GM21381 (cell line): ENCODE results near the gene MSX1.
A peak's percentile ranks its signal among the peaks of the same experiment; 100 is the strongest.
"Not testable (repeated sequence)": the region's sequence is repeated elsewhere in the genome, so short reads cannot be mapped to it uniquely, and the experiment has no call there.

Experiments
- ATAC-seq: cut with Tn5 transposase; IDR thresholded peaks from one replicate; pipeline ENCODE4 v1.9.1; 2021; ENCODE audit warnings: mild to moderate bottlenecking, moderate library complexity; ENCODE audit not compliant: unreplicated experiment

MSX1 gene

DNA sequence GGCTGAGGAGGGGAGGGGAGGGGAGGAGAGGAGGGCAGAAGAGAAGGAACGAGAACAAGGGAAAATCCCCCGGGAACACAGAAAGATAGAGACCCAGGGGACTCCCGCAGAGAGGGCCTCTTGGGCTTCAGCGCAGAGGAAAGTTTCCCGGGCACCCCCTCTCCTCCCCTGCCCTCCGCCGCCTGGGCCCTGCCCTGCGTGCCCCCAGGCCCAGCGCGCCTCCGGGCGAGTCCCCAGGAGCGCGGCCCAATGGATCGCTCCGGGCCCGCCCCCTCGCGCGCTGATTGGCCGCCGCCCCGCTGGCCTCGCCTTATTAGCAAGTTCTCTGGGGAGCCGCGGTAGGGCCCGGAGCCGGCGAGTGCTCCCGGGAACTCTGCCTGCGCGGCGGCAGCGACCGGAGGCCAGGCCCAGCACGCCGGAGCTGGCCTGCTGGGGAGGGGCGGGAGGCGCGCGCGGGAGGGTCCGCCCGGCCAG lies at the start of gene MSX1:
Gene MSX1 (plus strand): TSS at position 341 of the 474 bp plus-strand sequence. CDS start 235 bp downstream, outside the sequence.
- peak; percentile 86 for ATAC-seq

DNA sequence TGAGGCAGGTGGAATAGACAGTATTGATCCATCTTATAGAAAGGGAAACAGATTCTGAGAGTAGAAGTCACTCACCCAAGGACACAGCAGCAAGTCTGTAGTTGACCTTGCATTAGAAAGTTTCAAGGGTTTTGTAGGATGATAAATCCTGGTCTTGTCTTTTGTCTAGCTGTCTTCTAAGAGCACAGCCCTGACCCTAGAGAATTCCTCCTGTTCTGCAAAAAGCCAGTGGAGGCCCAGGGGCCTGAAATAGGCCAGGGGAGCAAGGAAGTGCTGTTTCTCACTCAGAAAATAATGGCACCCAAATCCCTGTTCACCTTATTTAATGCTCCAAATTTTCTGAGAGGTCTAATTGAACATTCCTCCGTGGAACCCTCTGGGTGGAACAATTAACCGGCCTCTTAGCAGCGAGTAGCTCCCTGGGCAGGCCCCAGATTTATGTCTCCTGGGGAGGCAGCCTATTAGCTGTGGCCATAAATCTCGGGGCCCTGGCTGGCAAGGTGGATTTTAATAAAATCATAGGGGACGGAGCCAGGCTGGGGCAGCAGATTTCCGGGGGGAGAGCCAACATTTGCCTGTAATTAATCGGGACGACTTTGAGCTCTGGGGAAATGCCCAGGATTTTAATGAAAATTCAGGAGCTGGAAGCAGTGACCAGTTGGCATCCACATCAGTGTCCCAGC lies 49.2 kb upstream of the MSX1 start:
- ATAC-seq = no peak

DNA sequence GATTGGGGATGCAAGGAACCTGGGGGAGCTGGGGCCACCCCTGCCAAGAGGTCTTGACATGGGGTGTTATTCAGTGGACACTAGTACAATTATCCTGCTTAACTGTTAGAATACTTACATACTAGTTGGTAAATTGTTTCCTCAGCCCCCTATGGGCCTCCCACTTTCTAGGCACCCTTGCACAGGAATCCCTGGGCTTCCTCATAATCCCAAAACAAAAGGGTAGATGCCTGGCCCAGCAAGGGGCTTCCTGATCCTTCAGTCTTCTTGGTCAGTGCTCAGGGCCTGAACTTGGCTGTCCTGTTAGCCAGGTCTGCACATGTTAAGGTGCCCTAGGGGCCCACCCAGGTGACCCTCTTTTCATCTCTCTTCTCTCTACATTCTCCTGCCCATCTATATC lies 48.7 kb upstream of the MSX1 start:
- ATAC-seq = no peak

DNA sequence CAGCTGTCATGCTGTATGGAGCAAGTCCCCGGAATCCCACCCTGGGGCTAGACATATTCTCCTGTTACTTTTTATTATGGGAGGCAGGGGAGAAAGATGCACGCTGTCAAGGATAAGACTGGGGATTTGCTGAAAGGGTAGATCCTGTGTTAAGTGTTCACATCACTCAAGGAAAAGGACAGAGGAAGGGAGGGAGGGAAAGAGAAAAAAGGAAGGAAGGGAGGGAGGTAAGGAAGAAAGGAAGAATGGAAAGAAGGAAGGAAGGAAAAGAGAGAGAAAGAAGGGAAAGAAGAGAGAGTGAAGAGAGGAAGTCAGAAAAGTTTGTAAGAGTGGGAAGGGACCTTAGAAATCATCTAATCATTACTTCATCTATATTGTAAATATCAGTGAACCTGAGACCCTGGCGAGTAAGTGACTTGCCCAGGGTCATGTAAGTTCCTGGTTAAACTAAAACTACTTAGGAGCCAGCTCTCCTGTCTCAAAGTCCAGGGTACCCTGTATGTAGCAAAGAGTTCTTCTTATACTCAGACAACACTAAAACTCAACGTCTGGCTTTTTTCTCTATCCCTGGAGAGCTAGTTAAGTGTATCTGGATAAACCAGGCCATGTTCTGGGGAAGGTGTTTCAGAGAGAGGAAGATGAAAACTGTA lies 47.2 kb upstream of the MSX1 start:
- ATAC-seq = no peak

DNA sequence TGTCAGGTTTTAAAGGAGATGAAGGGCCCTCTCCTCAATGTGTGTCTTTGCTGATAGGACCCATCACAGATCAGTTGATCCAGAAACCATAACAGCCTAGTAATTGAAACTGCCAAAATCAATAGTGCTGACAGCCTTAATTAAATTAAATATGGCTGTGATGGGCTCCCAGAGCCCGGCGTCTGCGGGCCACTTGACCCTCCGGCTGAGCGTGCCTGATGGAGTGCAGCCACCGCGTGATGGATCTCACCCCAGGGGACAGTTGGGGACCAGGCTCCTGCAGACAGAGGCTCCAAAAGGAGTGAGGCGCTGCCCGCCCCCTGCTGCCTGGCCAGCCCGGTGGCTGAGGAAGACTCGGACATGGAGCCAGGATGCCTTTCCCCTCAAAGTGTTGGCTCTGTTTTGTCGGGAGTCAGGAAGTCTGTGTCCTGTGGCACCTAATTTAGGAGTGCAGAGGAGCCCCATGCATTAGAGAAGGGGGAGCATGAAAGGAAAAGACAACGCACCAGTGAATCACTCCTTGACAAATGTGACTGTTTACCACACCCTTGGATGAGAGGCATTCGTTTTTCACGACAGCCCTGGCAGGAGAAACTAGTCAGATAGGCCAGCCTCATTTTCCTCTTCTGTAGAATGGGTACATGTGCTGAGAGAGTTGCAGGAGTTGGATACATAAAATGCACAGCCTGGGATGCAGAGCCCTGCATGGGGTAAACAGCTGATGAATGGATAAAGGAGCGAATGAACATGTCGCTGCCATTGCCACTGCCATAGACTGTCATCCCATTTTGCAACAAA lies 40.9 kb upstream of the MSX1 start:
- no peak for ATAC-seq

DNA sequence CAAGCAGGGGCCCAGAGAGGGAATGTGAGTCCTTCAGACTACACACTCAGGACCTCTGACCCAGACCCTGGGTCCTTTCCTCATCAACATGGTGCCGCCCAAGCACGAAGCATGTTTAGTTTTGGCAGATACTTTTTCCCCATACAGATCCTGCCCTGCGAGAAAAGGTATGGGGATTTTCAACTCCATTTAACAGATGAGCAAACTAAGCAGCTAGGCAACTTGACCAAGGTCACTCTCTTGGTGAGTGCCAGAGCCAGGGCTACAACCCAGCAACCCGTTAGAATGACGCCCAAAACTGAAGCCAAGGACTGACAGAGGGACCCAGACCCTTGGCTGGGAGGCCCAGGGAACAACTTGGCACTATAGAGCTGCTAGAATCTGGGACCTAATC lies 40.3 kb upstream of the MSX1 start:
- ATAC-seq = no peak

DNA sequence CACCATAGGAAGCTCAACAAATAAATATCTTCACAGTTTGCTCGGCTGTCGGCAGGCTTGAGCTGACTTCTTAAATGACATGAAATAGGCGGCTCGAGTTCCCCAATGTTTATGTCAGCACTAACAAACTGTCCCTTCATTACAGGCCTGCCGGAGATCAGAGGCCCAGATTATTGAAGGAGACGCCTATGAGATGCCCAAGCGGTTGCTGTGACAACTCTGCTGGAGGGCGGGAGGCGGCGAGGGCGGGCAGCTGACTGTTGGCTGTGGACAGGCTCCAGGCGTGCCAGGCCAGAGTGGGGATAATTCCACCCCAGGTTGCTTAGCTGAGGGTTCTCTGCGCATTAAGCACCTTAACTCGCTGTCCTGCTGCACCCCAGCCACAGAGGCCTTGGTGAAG lies 39.2 kb upstream of the MSX1 start:
- no peak for ATAC-seq

DNA sequence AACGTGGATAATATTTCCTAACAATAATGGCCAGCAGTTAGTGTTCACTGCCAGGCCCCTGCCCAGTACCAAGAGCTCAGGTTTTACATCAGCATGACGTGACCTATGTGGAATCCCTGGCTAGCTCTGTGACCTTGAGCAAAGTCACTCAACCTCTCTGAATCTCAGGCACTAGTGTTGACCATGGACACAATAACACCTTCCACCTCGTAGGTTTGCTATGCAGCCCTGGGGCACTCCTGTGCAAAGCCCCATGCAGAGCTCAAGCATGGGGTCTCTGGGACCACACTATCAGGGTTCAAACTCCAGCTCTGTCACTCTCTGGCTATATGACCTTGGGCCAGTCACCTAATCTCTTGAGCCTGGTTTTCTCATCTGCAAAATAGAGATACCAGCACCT lies 38.7 kb upstream of the MSX1 start:
- ATAC-seq = no peak

DNA sequence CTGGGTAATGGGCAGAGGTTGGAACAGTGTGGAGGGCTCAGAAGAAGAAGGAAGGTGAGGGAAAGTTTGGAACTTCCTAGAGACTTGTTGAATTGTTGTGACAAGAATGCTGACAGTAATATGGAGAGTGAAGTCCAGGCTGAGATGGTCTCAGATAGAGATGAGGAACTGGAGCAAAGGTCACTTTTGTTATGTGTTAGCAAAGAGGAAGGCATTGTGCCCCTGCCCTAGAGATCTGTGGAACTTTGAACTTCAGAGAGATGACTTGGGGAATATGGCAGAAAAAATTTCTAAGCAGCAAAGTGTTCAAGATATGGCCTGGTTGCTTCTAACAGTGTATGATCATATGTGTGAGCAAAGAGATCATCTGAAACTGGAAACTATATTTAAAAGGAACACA lies 37.9 kb upstream of the MSX1 start:
- no peak for ATAC-seq

DNA sequence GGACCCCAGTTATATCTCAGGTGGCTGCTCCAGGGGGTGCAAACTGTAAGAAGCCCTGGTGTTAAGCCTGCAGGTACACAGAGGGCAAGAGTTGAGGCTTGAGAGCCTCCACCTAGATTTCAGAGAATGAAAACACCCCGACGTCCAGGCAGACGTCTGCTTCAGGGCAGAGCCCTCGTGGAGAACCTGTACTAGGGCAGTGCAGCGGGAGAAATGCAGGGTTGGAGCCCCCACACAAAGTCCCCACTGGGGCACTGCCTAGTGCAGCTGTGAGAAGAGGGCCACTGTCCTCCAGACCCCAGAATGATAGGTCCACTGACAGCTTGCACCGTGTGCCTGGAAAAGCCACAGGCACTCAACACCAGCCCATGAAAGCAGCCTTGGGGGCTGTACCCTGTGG lies 37.2 kb upstream of the MSX1 start:
- ATAC-seq = not testable (repeated sequence)

DNA sequence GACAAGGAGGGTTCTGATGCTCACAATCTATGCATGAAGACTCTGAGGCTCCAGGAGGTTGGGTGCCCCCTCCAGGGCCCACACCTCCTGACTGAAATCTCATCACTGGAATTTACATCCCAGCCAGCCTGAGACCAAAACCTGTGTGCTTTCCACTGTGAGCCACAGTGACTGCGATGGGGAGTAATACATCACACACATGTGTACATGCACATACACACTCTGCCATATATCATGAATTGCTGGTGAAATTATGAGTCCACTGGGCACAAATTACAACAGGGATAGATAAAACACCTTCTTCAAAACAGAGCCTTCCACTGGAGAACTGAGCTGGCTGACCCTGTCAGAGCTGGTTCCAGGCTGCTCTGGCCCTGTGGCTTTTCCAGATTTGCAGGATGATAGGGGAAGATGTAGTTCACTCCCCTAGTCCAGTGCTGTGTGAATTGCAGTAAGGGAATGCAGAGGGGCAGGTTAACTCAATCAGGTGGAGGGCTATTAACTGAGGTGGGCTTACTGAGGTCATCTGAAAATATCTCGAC lies 35.8 kb upstream of the MSX1 start:
- ATAC-seq = no peak

DNA sequence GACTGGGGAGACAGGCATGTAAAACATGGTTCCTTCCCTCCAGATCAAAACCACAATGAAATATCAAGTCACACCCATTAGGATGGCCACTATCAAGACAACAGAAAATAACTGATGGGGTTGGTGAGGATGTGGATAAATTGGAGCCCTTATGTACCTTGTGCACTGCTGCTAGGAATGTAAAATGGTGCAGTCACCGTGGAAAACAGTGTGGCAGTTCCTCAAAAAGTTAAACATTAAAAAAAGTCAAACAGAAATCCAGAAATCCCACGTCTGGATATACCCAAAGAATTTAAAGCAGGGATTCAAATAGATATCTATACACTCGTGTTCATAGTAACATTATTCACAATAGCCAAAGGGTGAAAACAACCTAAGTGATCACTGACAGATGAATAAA lies 35.2 kb upstream of the MSX1 start:
- ATAC-seq = no peak

DNA sequence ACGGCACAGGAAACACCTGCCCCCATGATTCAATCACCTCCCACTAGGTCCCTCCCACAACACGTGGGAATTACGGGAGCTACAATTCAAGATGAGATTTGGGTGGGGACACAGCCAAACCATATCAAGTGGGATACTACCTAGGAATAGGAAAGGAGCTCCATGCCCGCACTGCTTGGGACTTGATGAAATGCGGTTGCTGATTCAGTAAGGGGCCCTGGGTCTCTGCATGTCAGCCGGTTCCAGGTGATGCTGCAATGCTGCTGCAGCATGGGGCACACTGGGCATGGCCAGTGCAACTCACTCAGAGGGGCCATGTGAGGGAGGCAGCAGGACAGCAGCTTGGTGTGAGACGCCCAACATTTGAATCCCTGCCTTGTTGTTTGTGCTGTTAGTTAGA lies 34.0 kb upstream of the MSX1 start:
- ATAC-seq = no peak

DNA sequence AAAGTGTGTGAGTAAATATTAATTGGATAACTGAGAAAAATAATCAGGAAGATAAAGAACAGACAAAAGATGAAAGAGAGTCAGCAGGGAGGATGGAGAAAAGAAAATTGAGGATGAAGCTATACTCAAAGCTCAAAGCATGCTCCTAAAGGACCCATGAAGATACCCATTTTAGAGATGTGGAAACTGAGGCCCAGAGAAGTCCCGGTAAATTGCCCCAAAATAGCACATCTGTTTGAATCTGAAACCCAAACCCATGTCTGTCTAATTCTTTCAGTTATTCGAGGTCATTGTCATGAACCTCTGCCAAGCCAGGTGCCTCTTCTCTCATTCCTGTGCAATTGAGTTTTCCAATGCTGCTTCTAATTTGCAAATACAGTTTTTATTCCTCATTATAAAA lies 29.6 kb upstream of the MSX1 start:
- no peak for ATAC-seq

DNA sequence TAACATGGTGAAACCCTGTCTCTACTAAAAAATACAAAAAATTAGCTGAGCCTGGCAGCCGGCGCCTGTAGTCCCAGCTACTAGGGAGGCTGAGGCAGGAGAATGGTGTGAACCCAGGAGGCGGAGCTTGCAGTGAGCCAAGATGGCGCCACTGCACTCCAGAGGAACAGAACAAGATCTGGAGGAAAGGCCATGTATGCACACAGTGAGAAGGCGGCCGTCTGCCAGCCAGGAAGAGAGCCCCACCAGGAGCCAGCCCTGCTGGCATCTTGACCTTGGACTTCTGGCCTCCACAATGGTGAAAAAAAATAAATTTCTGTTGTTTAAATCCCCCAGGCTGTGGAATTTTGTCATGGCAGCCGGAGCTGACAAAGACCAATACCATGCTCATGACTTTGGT lies 28.2 kb upstream of the MSX1 start:
- ATAC-seq = no peak

DNA sequence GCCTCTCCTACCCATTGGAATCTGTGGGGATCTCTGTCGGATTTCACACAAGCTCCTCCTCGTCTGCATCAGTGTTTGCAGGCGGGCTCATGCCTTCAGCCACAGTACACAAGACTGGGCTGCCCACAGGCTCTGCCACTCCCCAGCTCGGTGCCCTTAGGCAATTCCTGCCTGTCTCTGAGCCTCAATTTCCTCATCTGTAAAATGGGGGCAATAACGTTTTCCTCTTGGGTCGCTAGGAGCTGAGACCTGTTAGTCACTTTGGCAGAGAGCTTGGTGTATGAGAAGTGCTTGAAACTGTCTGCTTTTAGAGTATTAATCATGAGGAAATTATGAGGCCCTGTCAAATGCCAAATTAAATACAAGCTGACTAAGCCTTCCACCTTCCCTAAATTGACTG lies 27.6 kb upstream of the MSX1 start:
- ATAC-seq = no peak

DNA sequence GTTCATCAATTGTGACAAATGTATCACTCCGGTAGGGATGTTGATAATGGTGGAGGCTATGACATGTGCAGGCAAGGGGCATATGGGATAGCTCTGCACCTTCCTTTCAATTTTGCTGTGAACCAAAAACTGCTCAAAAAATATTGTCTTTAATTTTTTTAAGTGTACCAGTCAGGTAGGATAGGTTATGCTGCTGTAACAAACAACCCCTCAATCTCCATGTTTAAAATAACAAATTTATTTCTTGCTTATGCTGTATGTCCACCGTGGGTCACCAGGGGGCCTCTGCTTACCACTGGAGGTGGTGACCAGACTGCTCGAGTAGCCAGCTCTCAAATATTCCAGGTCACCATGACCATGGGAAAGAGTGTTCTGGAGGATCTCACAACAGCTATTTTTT lies 23.4 kb upstream of the MSX1 start:
- no peak for ATAC-seq

DNA sequence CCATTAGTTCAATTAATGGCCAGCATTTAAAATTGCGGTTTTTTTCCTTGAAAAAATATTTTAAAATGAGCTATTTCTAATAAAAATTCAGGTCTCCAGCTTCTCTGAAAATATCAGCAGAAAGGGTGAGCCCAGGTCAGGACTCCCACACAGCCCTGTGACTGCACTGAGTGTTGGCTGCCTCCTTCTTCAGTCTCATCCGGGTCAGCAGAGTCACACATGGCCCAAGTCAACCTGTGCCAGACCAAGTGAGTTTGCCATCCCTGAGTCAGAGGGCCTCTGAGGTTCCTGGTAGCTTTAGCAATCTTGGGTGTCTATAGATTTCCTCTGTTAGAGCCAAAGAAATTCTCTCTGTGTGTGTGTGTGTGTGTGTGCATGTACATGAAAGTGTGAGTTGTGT lies 22.1 kb upstream of the MSX1 start:
- no peak for ATAC-seq

DNA sequence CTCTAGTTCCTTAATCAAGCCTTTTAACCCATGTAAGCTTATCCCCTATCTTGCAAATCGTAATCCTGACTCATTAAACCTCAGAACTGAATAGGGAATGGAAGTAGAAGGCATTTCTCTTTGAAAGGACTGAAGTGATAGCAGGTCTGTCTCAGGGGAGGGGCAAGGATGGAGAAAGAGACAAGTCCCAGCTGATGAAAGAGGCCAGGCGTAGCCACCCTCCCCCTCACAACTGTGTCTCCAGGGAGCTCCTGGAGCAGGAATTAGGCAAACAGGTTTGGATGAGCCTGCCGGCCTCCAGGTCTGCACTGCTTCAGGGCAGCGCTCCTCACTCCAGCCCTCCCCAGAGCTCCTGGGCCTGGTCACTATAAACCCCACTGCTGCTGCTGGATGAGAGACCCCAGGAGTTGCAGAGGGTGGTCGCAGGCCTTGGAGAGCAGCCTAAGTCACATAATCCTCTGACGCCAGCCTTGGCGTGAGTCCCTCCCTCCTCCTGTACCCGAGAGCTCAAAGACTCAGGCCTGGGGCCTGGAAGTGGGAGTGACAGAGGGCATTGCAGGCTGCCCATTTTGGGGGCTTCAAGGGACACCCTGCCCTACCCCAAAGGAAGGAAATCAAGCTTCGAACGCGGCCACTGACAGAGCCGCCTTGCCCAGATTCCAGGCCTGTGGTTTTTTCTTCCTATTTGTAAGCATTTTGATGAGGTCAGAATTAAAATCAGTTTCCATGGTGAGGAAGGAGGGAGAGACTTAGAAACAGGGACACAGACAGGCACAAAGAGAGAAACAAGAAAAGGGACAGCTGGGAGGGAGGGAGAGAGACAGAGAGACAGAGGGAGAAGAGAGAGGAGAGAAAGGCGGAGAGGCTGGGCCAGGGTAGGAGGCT lies 21.2 kb upstream of the MSX1 start:
- ATAC-seq = no peak

DNA sequence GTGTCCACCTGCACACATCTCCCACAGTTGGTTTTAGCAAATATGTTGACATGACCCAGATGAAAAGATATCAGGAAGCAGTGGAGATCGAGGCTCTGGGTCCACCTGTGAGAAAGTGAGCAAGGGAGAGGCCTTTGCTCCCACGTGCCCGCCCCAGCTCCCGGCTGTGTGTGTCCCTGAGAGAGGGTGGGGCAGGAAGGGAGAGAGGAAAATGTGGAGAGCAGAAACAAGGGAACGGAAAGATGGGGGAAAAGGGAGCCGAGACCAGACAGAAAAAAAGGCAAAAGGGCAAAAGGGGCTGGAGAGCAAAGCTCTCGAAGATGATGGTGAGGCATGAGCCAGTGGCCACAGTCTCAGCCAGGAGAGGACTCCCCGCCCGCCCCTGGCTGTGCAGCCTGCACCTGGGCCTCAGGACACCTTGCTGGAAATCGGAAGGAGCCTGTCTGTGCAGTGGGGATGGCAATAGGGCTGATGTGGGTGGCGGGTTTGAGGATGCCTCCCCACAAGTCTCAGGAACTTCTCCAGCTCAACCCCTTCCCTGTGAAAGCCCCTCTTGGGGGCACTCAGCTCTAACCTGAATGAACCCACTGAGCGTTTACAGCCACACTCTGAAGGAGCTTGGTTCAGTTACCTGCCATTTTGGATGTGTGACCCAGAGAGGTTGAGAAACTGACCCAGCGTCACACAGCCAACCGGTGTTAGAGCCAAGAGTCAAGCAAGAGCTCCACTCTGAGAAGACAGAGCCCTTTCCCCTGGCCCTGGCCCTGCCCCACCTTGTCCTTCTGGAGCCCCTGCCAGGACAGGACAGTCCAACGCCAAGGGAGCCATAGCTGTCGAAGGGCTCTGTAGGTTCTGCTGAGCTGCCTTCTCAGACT lies 20.3 kb upstream of the MSX1 start:
- no peak for ATAC-seq
